GM21737 (cell line): ENCODE measurements around the gene TMEM233.

ENCODE experiments used
- ATAC-seq: cut with Tn5 transposase; IDR thresholded peaks from one replicate; pipeline ENCODE4 v1.9.1; 2021; ENCODE audit warnings: mild to moderate bottlenecking, moderate library complexity; ENCODE audit not compliant: unreplicated experiment

TMEM233 gene

GRCh38 chr12:119593578-119594398, at the start of gene TMEM233:
TMEM233 (plus strand) TSS chr12:119593774; CDS start chr12:119593849, 75 bp downstream.
- no peak for ATAC-seq

- no peak for ATAC-seq
Observed at GRCh38 chr12:119544765-119545625, 48.6 kb upstream of the TMEM233 start.

GRCh38 chr12:119546340-119546739, 47.2 kb upstream of the TMEM233 start:
- ATAC-seq = no peak

- ATAC-seq = no peak
Observed at GRCh38 chr12:119547001-119547400, 46.6 kb upstream of the TMEM233 start.

- no peak for ATAC-seq
Observed at GRCh38 chr12:119556854-119557253, 36.7 kb upstream of the TMEM233 start.

DNA sequence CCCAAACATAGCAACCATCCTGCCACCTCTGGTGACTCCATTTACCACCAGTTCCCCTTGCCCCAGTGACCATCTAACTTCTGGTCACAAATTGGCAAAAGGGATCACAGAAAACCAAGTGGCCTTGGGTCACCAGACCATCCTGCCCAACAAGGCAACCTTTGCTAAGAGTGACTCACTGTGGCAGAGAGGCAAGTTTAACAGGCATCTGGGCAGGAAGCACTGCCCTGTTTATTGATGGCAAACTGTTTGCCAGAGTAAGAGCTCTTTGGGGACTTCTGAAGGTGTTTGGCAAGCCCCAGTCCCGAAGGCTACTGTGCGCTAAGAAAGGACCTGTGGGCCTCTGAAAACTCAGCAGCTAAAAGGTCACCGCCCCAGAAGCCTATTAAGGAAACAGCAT, 28.2 kb upstream of the TMEM233 start:
- ATAC-seq = no peak

DNA sequence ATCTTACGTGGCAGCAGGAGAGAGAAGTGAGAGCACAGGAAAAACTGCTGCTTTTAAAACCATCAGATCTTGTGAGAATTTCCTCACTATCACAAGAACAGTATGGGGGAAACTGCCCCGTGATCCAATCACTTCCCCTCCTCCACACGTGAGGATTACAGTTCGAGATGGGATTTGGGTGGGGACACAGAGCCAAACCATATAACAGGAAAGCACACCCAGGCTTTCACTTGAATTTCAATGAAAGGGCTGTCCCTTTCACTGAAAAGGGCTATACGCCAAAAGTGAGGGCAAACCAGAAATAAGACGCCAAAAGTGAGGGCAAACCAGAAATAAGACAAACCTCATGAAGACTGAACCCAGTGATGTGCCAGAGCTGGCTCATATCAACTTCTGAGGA, 22.8 kb upstream of the TMEM233 start:
- ATAC-seq = no peak

GRCh38 chr12:119573086-119573485, 20.5 kb upstream of the TMEM233 start:
- ATAC-seq = no peak

- ATAC-seq = no peak
Observed at GRCh38 chr12:119574255-119574654, 19.3 kb upstream of the TMEM233 start.

DNA sequence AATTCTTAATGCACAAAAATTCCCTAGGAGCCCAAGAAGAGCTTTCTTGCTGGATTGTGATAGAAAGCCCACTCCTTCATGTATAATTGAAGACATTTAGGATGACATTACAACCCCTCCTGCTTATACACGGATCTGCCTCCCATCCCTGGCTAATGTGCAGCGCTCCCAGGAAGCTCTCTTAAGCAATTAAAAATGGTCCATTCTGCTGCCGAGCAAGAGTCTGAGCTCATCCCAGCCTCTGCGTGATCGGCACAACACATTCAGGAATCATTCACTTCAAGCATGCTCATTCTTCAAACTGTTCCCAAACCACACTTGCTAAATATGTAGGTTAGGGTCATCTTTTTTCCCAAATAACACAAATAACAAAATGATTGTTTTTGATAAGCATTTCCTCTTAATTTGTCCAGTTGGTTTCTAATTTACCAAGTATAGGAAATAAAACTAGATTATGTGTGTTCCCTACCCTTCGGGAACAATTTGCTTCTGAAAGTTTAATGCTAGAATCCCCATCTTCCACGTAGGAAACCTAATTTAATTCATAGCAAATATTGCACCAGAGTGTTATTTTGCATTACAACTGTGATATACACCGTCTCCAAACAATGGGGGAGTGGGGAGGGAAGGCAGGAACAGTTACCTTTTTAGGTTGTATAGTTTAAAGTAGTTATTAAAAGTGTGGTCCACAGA, 17.3 kb upstream of the TMEM233 start:
- ATAC-seq = no peak

GRCh38 chr12:119576915-119577314, 16.7 kb upstream of the TMEM233 start:
- ATAC-seq = no peak

DNA sequence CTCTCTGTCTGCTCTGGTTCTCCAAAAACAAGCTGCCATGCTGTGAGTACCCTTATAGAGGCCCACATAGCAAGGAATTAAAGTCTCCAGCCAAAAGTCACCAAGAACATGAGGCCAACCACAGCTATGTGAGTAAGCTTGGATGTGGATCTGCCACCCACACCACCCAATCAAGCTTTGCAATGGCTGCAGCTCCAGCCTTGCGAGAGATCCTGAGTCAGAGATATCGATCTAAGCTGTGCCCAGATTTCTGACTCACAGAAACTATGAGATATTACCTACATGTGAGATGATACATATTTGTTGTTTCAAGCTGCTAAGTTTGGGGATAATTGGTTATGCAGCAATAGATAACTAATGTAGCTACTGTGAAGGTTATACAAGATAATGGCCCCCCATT, 15.5 kb upstream of the TMEM233 start:
- no peak for ATAC-seq

DNA sequence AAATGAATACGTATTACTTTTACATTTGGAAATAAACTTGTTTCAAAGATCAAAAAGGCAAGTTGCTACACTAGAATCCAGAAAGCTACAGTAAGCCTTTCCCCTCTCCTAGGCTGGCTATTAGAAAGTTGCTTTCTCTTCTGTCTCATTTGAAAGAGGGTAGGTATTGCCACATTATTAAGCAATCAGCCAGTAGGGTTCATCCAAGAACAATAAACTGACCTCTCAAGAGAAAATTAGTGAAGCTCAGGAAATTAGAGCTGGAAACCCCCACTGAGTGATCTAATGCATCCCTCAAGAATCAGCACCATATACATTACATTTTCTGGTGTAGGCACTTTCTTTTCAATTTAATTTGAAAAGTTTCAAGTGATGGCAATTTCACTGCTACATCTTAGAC, 4.5 kb upstream of the TMEM233 start:
- no peak for ATAC-seq

GRCh38 chr12:119589634-119590033, 3.9 kb upstream of the TMEM233 start:
- no peak for ATAC-seq

DNA sequence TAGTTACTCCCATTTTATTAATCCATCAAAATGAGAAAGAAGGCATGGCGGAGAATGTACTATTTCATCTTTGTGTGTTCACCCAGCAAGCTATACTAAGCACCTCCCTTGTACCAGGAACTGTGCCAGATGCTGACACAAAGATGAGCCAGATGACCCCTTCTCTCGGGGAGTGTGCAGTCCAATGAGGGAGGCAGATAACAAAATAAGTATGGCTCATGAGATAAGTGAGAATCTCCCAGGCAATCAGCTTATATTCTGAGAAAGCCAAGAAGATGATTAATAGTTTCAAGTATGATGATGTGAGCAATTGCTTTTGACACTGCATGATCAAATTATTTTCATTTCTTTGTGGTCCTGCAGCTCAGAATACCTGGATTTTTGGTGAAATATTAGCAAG, 1.3 kb upstream of the TMEM233 start:
- no peak for ATAC-seq

- ATAC-seq = no peak
Observed at GRCh38 chr12:119594399-119594730, 791 bp downstream of the TMEM233 start.

GRCh38 chr12:119594772-119595445, 1.3 kb downstream of the TMEM233 start:
- ATAC-seq = no peak

- no peak for ATAC-seq
Observed at GRCh38 chr12:119598159-119598558, 4.6 kb downstream of the TMEM233 start.

DNA sequence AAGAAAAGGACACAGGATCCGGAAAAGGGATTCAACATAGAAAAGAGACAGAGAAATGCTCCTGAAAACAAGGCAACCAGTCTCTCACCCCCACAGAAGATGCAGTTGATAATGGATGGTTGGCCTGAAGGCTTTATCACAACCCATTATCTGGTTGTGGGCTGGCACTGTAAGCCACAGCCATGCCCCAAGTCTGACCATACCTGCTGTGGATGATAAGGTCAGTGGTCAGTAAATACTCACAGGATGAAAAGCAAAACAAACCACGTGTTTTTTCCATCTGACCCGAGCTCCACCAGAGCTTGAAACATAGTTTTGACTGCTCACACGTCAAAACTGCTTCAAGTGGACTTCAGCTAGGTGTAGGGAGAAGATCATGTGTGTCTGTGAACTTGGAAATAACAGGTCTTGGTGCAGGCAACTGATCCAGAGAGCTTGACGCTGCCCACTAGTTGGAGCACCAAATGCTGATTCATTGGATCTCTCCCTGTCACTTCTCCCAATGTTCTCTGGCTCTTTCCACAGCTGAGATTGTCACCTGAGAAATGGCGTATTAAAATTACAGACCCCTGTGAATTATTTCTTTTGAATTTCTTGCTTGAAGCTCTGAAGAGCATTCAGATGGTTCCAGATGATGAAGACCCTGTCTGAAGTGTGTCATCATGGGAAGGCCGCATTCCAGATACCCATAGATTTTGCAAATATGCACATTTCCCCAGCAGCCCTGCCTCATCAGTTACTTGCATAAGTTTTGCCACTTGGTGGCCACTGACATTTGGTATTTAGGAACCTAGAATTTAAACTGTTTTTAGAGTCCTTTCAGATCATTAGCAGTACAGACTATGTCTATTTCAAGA, 8.5 kb downstream of the TMEM233 start:
- no peak for ATAC-seq

DNA sequence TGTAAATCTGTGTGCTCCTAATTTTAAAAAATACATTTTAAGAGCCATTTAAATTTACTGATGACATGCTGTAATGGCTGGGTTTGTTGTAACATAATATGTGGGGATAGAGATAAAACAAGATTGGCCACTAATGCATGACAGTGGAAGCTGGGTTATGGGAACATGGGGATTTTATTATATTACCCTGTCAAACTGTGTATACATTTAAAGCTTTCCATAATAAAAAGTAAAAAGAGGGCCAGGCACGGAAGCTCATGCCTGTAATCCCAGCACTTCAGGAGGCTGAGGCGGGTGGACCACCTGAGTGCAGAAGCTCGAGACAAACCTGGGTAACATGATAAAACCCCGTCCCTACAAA, 9.1 kb downstream of the TMEM233 start:
- no peak for ATAC-seq
